ENCODE data around the gene TBL3. TPM values are rescaled to one million over a fixed set of nuclear protein-coding genes. Genes with fewer than 3 reads are reported as not detected.

Gene TBL3
- total and polyA plus RNA-seq, 2 of the 8 experiments (the other 6 are each of a cell fraction or from before 2014, with no cell fraction given) = 65.8 to 137 TPM

DNA sequence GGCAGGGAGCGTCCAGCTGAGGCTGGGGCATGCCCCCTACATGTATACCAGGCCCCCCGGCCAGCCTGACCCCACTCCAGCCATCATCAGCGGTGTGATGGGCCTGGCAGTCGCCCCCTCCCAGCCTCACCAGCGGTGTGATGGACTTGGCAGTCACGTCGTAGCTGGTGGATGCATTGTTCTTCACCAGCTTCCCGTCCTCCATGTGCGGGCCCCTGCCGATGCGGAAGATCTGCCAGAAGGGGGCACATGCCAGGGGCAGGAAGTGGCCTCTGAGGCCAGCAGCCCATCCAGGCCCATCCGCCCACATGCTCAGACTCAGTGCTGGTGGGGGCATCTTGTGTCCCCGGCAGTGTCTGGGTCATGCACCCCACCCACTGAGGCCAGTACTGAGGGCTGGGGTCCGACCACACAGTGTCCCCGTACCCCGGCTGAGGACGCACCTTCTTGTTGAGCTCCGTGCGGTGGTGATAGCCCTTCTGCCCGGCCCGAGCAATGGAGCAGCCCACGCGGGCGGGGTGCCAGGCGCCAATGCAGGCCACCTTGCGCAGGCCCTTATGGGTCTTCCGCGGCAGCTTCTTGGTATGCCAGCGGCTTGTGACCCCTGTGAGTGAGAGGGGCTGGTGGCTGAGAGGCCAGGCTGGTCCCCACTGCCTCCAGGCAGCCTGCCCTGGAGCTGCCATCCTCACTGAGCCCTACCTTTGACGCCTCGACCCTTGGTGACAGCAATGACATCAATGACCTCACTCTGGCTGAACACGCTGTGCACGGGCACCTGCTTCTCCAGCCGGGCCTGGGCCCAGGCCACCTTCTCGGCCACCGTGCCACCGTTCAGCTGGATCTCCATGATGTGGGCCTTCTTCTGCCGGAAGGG lies 25.1 kb upstream of the TBL3 start:
- no peak overlapping the region for H3K56ac ChIP-seq (replicated peaks; ENCODE audit: insufficient read length, low read depth, low read length)
- H3K4me3 ChIP-seq (ENCODE audit: extremely low read depth in 1 of 4, insufficient read depth in 2 of 4, low read depth in 3 of 4, low read length in 4 of 4) = no peak overlapping the region
- no peak overlapping the region for H2BK12ac ChIP-seq (ENCODE audit: low read depth, low read length)
- peaks cover 6% of the 10 kb centered on the region; the same call in 1 of the 2 replicates for H3K23me2 ChIP-seq (ENCODE audit: low read depth, low read length)
- ChIA-PET POLR2A (ENCODE audit: partially characterized antibody) (interaction anchor here (0.8 to 11.7 kb wide), 4 partner anchors 13 to 35 kb away, joined by 3 to 336 read pairs (median 4); partner anchors contain the start of genes NDUFB10, NOXO1, RNF151 and RPL3L), CTCF (ENCODE audit: partially characterized antibody) (interaction anchor here (0.7 to 2.9 kb wide), 13 partner anchors 12 to 221 kb away, joined by 3 to 14 read pairs (median 3); partner anchors contain the start of gene NDUFB10)
- H2BK120ac ChIP-seq (replicated peaks; ENCODE audit: low read depth, low read length) = no peak overlapping the region
- no peak for TF ChIP-seq ASH2L (IDR thresholded peaks at IDR 0.05; ENCODE audit: low read length)
- TF ChIP-seq, protein P1, sequence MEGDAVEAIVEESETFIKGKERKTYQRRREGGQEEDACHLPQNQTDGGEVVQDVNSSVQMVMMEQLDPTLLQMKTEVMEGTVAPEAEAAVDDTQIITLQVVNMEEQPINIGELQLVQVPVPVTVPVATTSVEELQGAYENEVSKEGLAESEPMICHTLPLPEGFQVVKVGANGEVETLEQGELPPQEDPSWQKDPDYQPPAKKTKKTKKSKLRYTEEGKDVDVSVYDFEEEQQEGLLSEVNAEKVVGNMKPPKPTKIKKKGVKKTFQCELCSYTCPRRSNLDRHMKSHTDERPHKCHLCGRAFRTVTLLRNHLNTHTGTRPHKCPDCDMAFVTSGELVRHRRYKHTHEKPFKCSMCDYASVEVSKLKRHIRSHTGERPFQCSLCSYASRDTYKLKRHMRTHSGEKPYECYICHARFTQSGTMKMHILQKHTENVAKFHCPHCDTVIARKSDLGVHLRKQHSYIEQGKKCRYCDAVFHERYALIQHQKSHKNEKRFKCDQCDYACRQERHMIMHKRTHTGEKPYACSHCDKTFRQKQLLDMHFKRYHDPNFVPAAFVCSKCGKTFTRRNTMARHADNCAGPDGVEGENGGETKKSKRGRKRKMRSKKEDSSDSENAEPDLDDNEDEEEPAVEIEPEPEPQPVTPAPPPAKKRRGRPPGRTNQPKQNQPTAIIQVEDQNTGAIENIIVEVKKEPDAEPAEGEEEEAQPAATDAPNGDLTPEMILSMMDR (IDR thresholded peaks at IDR 0.05; ENCODE audit: control extremely low read depth in 1 of 3, insufficient read depth in 1 of 3, low read depth in 1 of 3, low read length in 3 of 3) = peak in 2 of 3 experiments; percentile 25 to 32; a peak in 2 of 4 replicates
- no peak for TF ChIP-seq TEAD4 (IDR thresholded peaks at IDR 0.05; ENCODE audit: low read depth, low read length)
- no peak for TF ChIP-seq HDAC6 (IDR thresholded peaks at IDR 0.05; ENCODE audit: low read depth, low read length)
- FAIRE-seq = no peak
- no peaks in the 10 kb centered on the region for H3K79me2 ChIP-seq (ENCODE audit: control insufficient read depth in 1 of 2, insufficient read depth in 2 of 2, low read length in 2 of 2)
- 91% methylated on average over 35 of the region's 38 CpGs; no CpG with 5 or more reads in 1 of the 2 experiments for WGBS, 2 experiments (ENCODE audit: extremely low coverage in 1 of 2, insufficient coverage in 1 of 2, insufficient read length in 1 of 2, insufficient replicate concordance in 2 of 2, low coverage in 1 of 2, low lambda C conversion rate in 2 of 2, missing lambda C conversion rate in 1 of 2)
- H2BK5ac ChIP-seq (ENCODE audit: low read depth, low read length) = no peak overlapping the region
- no peak overlapping the region for H2AFZ ChIP-seq (ENCODE audit: low read length)
- H3K27ac ChIP-seq (ENCODE audit: low read depth, low read length) = no peak overlapping the region
- no peak overlapping the region for H3K4ac ChIP-seq (replicated peaks; ENCODE audit: insufficient read length, low read depth, low read length)
- peaks cover 0 to 4% of the 10 kb centered on the region in 2 experiments for H4K20me1 ChIP-seq (replicated peaks in 1 of 2; ENCODE audit: control insufficient read depth in 1 of 2, insufficient read depth in 2 of 2, low read length in 2 of 2)
- no peaks in the 10 kb centered on the region for H3K9me3 ChIP-seq (ENCODE audit: insufficient read depth in 2 of 2, low read depth in 1 of 2, low read length in 1 of 2)
- H3K18ac ChIP-seq (ENCODE audit: extremely low read depth, low read length) = no peak overlapping the region
- DNase-seq (ENCODE audit: low read depth in 1 of 2, low spot score in 2 of 2) = no peak
- no peaks in the 10 kb centered on the region for H3K79me1 ChIP-seq (ENCODE audit: low read depth, low read length)
- H3K27me3 ChIP-seq (replicated peaks in 1 of 4; ENCODE audit: control insufficient read depth in 3 of 4, extremely low read depth in 1 of 4, insufficient read depth in 3 of 4, low read length in 3 of 4) = peaks cover 0 to 2% (median 0%) of the 10 kb centered on the region in 4 experiments; a peak in 1 of 7 replicates
- no peak overlapping the region for H4K5ac ChIP-seq (ENCODE audit: insufficient read length, low read depth, low read length)
- H3K4me1 ChIP-seq (replicated peaks in 1 of 4; ENCODE audit: control insufficient read depth in 3 of 4, insufficient read depth in 4 of 4, low read length in 3 of 4) = peaks cover 0 to 10% (median 6%) of the 10 kb centered on the region in 4 experiments; a peak in 5 of 7 replicates
- no peak overlapping the region for H3K4me2 ChIP-seq (ENCODE audit: insufficient read depth in 1 of 2, low read depth in 2 of 2, low read length in 2 of 2)
- H2BK20ac ChIP-seq (ENCODE audit: low read length) = no peak overlapping the region
- no peak overlapping the region for H2BK15ac ChIP-seq (ENCODE audit: low read length)
- H3K36me3 ChIP-seq (ENCODE audit: control insufficient read depth in 2 of 4, insufficient read depth in 4 of 4, low read length in 3 of 4) = no peaks in the 10 kb centered on the region
- peak overlapping the region; percentile 54 for H4K91ac ChIP-seq (replicated peaks; ENCODE audit: insufficient read length, low read length)
- peak overlapping the region; percentile 62 for H4K8ac ChIP-seq (ENCODE audit: extremely low read depth, insufficient read depth, low read length)
- H3K9ac ChIP-seq (replicated peaks in 1 of 4; ENCODE audit: extremely low read depth in 1 of 4, low read depth in 3 of 4, low read length in 3 of 4) = no peak overlapping the region
- no peak overlapping the region for H2AK5ac ChIP-seq (ENCODE audit: low read depth, low read length)
- H3K14ac ChIP-seq (ENCODE audit: insufficient read length) = no peak overlapping the region
- H3K23ac ChIP-seq (ENCODE audit: insufficient read length) = no peak overlapping the region

Data from H1 (cell line).